Calu3 (cell line): Measurements from ENCODE around the gene ANO2. TPM values are rescaled to one million over a fixed set of nuclear protein-coding genes. Genes with fewer than 3 reads are reported as not detected.

Experiments
- BruUV-seq: library from RNA; stranded (reverse); fragments of 400-500 nt; replicated peaks from 2 replicates; lab custom pipeline; 2021; lab: Mats Ljungman, UMichigan
- CTCF ChIA-PET: fragments of 300-600 bp; sonication (Branson Sonifier 250); formaldehyde crosslinking; loops from one replicate; lab custom pipeline; 2022; ENCODE audit warnings: antibody characterized with exemption; lab: Charles Lee
- DNase-seq: peaks from one replicate; pipeline ENCODE4 v3.0.0; 2022
- H3K27ac Mint-ChIP-seq: one replicate; pipeline ENCODE4 v1.8.0; 2022; ENCODE audit warnings: mixed read lengths; ENCODE audit not compliant: unreplicated experiment
- H3K27me3 Mint-ChIP-seq: one replicate; pipeline ENCODE4 v1.8.0; 2022; ENCODE audit warnings: mixed read lengths; ENCODE audit not compliant: unreplicated experiment
- H3K36me3 Mint-ChIP-seq: one replicate; pipeline ENCODE4 v1.8.0; 2022; ENCODE audit warnings: mild to moderate bottlenecking, moderate library complexity, mixed read lengths; ENCODE audit not compliant: insufficient read depth, unreplicated experiment
- H3K4me1 Mint-ChIP-seq: one replicate; pipeline ENCODE4 v1.8.0; 2022; ENCODE audit warnings: mild to moderate bottlenecking, low read depth, mixed read lengths; ENCODE audit not compliant: unreplicated experiment
- H3K4me3 Mint-ChIP-seq: one replicate; pipeline ENCODE4 v1.8.0; 2022; ENCODE audit warnings: mild to moderate bottlenecking, low read depth, moderate library complexity, mixed read lengths; ENCODE audit not compliant: unreplicated experiment
- H3K9me3 Mint-ChIP-seq: one replicate; pipeline ENCODE4 v1.8.0; 2022; ENCODE audit warnings: low read depth, mixed read lengths; ENCODE audit not compliant: unreplicated experiment
- CTCF ChIP-seq: fragments of 200-600 bp; IDR thresholded peaks from one replicate; pipeline ENCODE4 v1.8.0; 2022; ENCODE audit warnings: antibody characterized with exemption; ENCODE audit not compliant: unreplicated experiment
- intact Hi-C: fragments of 100-400 bp; cut with micrococcal nuclease; formaldehyde crosslinking; loops from one replicate; pipeline ENCODE4 v1.10.0; 2022; ENCODE audit not compliant: unreplicated experiment
- total RNA-seq: library from RNA; stranded (reverse); gene quantifications from 2 replicates; pipeline ENCODE4 v1.2.3, GENCODE V29; 2022

ANO2 gene
- total RNA-seq, 1 experiment from 2014 or later: not detected

DNA sequence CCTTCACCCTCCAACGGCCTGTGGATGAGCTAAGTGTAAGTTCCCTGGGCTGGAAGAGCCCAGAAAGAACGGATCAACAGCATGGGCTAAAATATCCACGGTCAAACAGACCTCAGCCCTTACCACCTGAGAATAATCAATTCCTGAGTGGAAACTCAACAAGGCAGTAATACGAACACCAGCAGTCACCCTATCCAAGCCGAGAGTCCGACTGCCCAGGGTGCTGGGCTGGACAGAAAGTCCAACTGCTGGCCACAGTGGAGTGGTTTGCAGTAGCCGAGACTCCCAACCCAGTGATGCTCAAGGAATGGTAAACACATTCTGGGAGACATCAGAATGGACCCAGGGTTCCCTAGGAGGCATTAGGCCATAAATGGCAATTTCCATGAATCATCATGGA, 36.8 kb downstream of the ANO2 start:
- CTCF ChIA-PET: no interaction called here
- H3K27ac Mint-ChIP-seq: no peak overlapping the region
- H3K4me3 Mint-ChIP-seq: no peak overlapping the region
- no peak for DNase-seq
- H3K36me3 Mint-ChIP-seq: no peaks in the 10 kb centered on the region
- no peak for TF ChIP-seq CTCF
- BruUV-seq: no TSS peak
- H3K27me3 Mint-ChIP-seq: peaks cover 73% of the 10 kb centered on the region
- intact Hi-C loops: no loop called here
- no peaks in the 10 kb centered on the region for H3K4me1 Mint-ChIP-seq
- H3K9me3 Mint-ChIP-seq: no peaks in the 10 kb centered on the region

DNA sequence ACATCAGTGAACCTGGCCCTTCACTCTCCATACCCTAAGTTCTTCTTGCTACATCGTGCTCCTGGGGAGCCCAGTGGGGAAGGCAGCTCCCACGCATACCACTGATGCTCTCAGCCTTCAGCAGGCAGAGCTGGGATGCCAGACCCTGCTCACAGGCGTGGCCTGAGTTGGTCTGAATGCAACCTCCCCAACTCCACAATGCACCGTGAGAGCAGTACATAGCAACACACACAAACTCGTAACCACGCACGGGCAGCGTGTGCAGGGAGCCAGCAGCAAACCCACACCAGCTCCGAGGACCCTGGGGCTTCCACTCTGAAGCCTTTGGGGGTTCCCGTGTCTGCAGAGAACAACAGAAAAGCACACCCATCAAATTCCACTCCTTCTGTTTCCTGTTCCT, 37.3 kb downstream of the ANO2 start:
- intact Hi-C loops: no loop called here
- Mint-ChIP-seq H3K27me3 (peaks cover 69% of the 10 kb centered on the region), H3K36me3 (no peaks in the 10 kb centered on the region), H3K4me1 (no peaks in the 10 kb centered on the region), H3K4me3 (no peak overlapping the region), H3K9me3 (no peaks in the 10 kb centered on the region), H3K27ac (no peak overlapping the region)
- TF ChIP-seq CTCF: no peak
- CTCF ChIA-PET: no interaction called here
- DNase-seq: no peak
- BruUV-seq: no TSS peak

GRCh38 chr12:5905757-5906156, 39.3 kb downstream of the ANO2 start:
- BruUV-seq: no TSS peak
- Mint-ChIP-seq H3K4me3 (no peak overlapping the region), H3K27me3 (peaks cover 65% of the 10 kb centered on the region), H3K36me3 (no peaks in the 10 kb centered on the region), H3K27ac (no peak overlapping the region), H3K9me3 (no peaks in the 10 kb centered on the region), H3K4me1 (no peaks in the 10 kb centered on the region)
- intact Hi-C loops: no loop called here
- CTCF ChIA-PET: no interaction called here
- no peak for TF ChIP-seq CTCF
- DNase-seq: no peak

- DNase-seq: no peak
- intact Hi-C loops: no loop called here
- CTCF ChIA-PET: no interaction called here
- Mint-ChIP-seq H3K36me3 (no peaks in the 10 kb centered on the region), H3K4me3 (no peak overlapping the region), H3K4me1 (no peaks in the 10 kb centered on the region), H3K27ac (no peak overlapping the region), H3K27me3 (peaks cover 67% of the 10 kb centered on the region), H3K9me3 (no peaks in the 10 kb centered on the region)
- no TSS peak for BruUV-seq
- TF ChIP-seq CTCF: no peak
These were observed 40.1 kb downstream of the ANO2 start for GRCh38 chr12:5904969-5905368.

DNA sequence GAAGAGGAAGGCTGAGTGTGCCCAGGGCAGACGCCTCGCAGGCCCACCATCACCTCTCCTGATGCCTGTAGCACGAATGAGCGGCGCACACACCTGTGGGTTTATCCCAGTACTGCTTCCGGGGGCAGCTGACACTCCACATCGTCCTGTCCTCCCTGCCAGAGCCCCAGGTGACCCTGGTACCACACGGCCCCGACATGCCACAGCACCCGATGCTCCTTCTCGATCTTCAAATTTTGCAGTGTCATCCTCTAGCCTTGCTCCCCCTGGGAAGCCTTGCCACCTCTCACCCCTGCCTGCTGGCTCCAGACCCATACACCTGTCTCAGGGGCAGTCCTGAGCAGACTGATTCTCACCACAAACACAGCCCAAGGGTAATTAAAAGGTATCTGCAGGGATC, 40.6 kb downstream of the ANO2 start:
- Mint-ChIP-seq H3K9me3 (no peaks in the 10 kb centered on the region), H3K27me3 (peaks cover 71% of the 10 kb centered on the region), H3K36me3 (no peaks in the 10 kb centered on the region), H3K4me3 (no peak overlapping the region), H3K4me1 (no peaks in the 10 kb centered on the region), H3K27ac (no peak overlapping the region)
- BruUV-seq: no TSS peak
- intact Hi-C loops: no loop called here
- DNase-seq: no peak
- CTCF ChIA-PET: no interaction called here
- TF ChIP-seq CTCF: no peak
